ENCODE measurements around the gene PRAMEF5. TPM values are rescaled to one million over a fixed set of nuclear protein-coding genes. Genes with fewer than 3 reads are reported as not detected.
"Not testable (repeated sequence)": the region's sequence is repeated elsewhere in the genome, so short reads cannot be mapped to it uniquely, and the experiment has no call there.

The PRAMEF5 gene
- total RNA-seq, 2 experiments from 2014 or later: not detected

GRCh38 chr1:13231061-13231750 lies 22.8 kb upstream of the PRAMEF5 start:
- H3K36me3 Mint-ChIP-seq (ENCODE audit: low read depth); H3K27ac Mint-ChIP-seq; H3K9me3 Mint-ChIP-seq (ENCODE audit: low read depth); H3K27me3 Mint-ChIP-seq; CTCF ChIA-PET; DNase-seq; POLR2A ChIA-PET; H3K4me3 Mint-ChIP-seq; H3K4me1 Mint-ChIP-seq; ATAC-seq: not testable (repeated sequence)
- intact Hi-C loops (cut with DNase I, micrococcal nuclease): loop anchor here in 1 of 2 experiments (10.0 kb wide), 1 partner anchor 144 kb away; the partner anchor contains the start of gene PRAMEF19

GRCh38 chr1:13232056-13232455 lies 21.9 kb upstream of the PRAMEF5 start:
- H3K36me3 Mint-ChIP-seq (ENCODE audit: low read depth); DNase-seq; H3K27me3 Mint-ChIP-seq; CTCF ChIA-PET; ATAC-seq; H3K4me1 Mint-ChIP-seq; H3K27ac Mint-ChIP-seq; POLR2A ChIA-PET; H3K4me3 Mint-ChIP-seq; H3K9me3 Mint-ChIP-seq (ENCODE audit: low read depth): not testable (repeated sequence)
- intact Hi-C loops (cut with DNase I, micrococcal nuclease): loop anchor here in 1 of 2 experiments (10.0 kb wide), 1 partner anchor 143 kb away; the partner anchor contains the start of gene PRAMEF19

- intact Hi-C loops (cut with DNase I, micrococcal nuclease): loop anchor here in 1 of 2 experiments (10.0 kb wide), 1 partner anchor 141 kb away; the partner anchor contains the start of gene PRAMEF19
- POLR2A ChIA-PET: interaction anchor here (0.6 kb wide), 1 partner anchor 395 kb away, joined by 6 read pairs; no protein-coding TSS in a partner anchor
- H3K4me3 Mint-ChIP-seq; DNase-seq; ATAC-seq; CTCF ChIA-PET; H3K36me3 Mint-ChIP-seq (ENCODE audit: low read depth); H3K27me3 Mint-ChIP-seq; H3K27ac Mint-ChIP-seq; H3K9me3 Mint-ChIP-seq (ENCODE audit: low read depth); H3K4me1 Mint-ChIP-seq: not testable (repeated sequence)
These were observed 19.9 kb upstream of the PRAMEF5 start for GRCh38 chr1:13234057-13234456.

- H3K27ac Mint-ChIP-seq; H3K4me3 Mint-ChIP-seq; H3K4me1 Mint-ChIP-seq; H3K9me3 Mint-ChIP-seq (ENCODE audit: low read depth); DNase-seq; CTCF ChIA-PET; H3K36me3 Mint-ChIP-seq (ENCODE audit: low read depth); H3K27me3 Mint-ChIP-seq; ATAC-seq: not testable (repeated sequence)
- intact Hi-C loops (cut with DNase I, micrococcal nuclease): loop anchor here in 1 of 2 experiments (10.0 kb wide), 1 partner anchor 137 kb away; the partner anchor contains the start of gene PRAMEF19
- POLR2A ChIA-PET: interaction anchor here (0.6 kb wide), 1 partner anchor 120 kb away, joined by 3 read pairs; no protein-coding TSS in a partner anchor
These were observed 16.4 kb upstream of the PRAMEF5 start for GRCh38 chr1:13237572-13237971.

GRCh38 chr1:13239633-13240032 lies 14.4 kb upstream of the PRAMEF5 start:
- H3K4me3 Mint-ChIP-seq; H3K27me3 Mint-ChIP-seq; H3K9me3 Mint-ChIP-seq (ENCODE audit: low read depth); H3K27ac Mint-ChIP-seq; ATAC-seq; DNase-seq; CTCF ChIA-PET; POLR2A ChIA-PET; H3K4me1 Mint-ChIP-seq; H3K36me3 Mint-ChIP-seq (ENCODE audit: low read depth): not testable (repeated sequence)
- intact Hi-C loops (cut with DNase I, micrococcal nuclease): loop anchor here in 1 of 2 experiments (10.0 kb wide), 1 partner anchor 135 kb away; the partner anchor contains the start of gene PRAMEF19

GRCh38 chr1:13243536-13244263 lies 10.3 kb upstream of the PRAMEF5 start:
- H3K36me3 Mint-ChIP-seq (ENCODE audit: low read depth); H3K4me1 Mint-ChIP-seq; POLR2A ChIA-PET; intact Hi-C loops (cut with DNase I, micrococcal nuclease); H3K27ac Mint-ChIP-seq; H3K27me3 Mint-ChIP-seq; H3K4me3 Mint-ChIP-seq; ATAC-seq; H3K9me3 Mint-ChIP-seq (ENCODE audit: low read depth); CTCF ChIA-PET; DNase-seq: not testable (repeated sequence)

- POLR2A ChIA-PET: interaction anchor here (0.7 kb wide), 1 partner anchor 689 kb away, joined by 3 read pairs; no protein-coding TSS in a partner anchor
- DNase-seq; H3K27ac Mint-ChIP-seq; H3K4me1 Mint-ChIP-seq; H3K36me3 Mint-ChIP-seq (ENCODE audit: low read depth); H3K9me3 Mint-ChIP-seq (ENCODE audit: low read depth); intact Hi-C loops (cut with DNase I, micrococcal nuclease); H3K27me3 Mint-ChIP-seq; ATAC-seq; H3K4me3 Mint-ChIP-seq: not testable (repeated sequence)
- CTCF ChIA-PET: interaction anchor here (1.3 kb wide), 1 partner anchor 13 kb away, joined by 3 read pairs; no protein-coding TSS in a partner anchor
These were observed 8.0 kb upstream of the PRAMEF5 start for GRCh38 chr1:13245841-13246553.

- ATAC-seq; H3K36me3 Mint-ChIP-seq (ENCODE audit: low read depth); POLR2A ChIA-PET; H3K27me3 Mint-ChIP-seq; intact Hi-C loops (cut with DNase I, micrococcal nuclease); H3K4me1 Mint-ChIP-seq; H3K27ac Mint-ChIP-seq; H3K9me3 Mint-ChIP-seq (ENCODE audit: low read depth); H3K4me3 Mint-ChIP-seq; DNase-seq: not testable (repeated sequence)
- CTCF ChIA-PET: interaction anchor here (1.3 kb wide), 1 partner anchor 14 kb away, joined by 3 read pairs; no protein-coding TSS in a partner anchor
These were observed 7.5 kb upstream of the PRAMEF5 start for GRCh38 chr1:13246554-13246871.

- H3K27me3 Mint-ChIP-seq; POLR2A ChIA-PET; ATAC-seq; H3K4me3 Mint-ChIP-seq; DNase-seq; H3K27ac Mint-ChIP-seq; CTCF ChIA-PET; H3K4me1 Mint-ChIP-seq; H3K9me3 Mint-ChIP-seq (ENCODE audit: low read depth); H3K36me3 Mint-ChIP-seq (ENCODE audit: low read depth); intact Hi-C loops (cut with DNase I, micrococcal nuclease): not testable (repeated sequence)
These were observed 6.9 kb upstream of the PRAMEF5 start for GRCh38 chr1:13247122-13247521.

- H3K36me3 Mint-ChIP-seq (ENCODE audit: low read depth); intact Hi-C loops (cut with DNase I, micrococcal nuclease); DNase-seq; ATAC-seq; POLR2A ChIA-PET; H3K27me3 Mint-ChIP-seq; H3K27ac Mint-ChIP-seq; H3K9me3 Mint-ChIP-seq (ENCODE audit: low read depth); H3K4me3 Mint-ChIP-seq; H3K4me1 Mint-ChIP-seq; CTCF ChIA-PET: not testable (repeated sequence)
These were observed 11.1 kb downstream of the PRAMEF5 start for GRCh38 chr1:13265124-13265523.

- not testable (repeated sequence) for ATAC-seq
These were observed 23.0 kb downstream of the PRAMEF5 start for GRCh38 chr1:13277016-13277415.

More at GRCh38 chr1:13277016-13277415, 23.0 kb downstream of the PRAMEF5 start:
- POLR2A ChIA-PET; DNase-seq; intact Hi-C loops (cut with DNase I, micrococcal nuclease); CTCF ChIA-PET; H3K9me3 Mint-ChIP-seq (ENCODE audit: low read depth); H3K36me3 Mint-ChIP-seq (ENCODE audit: low read depth); H3K27ac Mint-ChIP-seq; H3K4me1 Mint-ChIP-seq; H3K27me3 Mint-ChIP-seq; H3K4me3 Mint-ChIP-seq: not testable (repeated sequence)
